B cell (primary cell): ENCODE measurements around the gene TSPO. TPM values are rescaled to one million over a fixed set of nuclear protein-coding genes. Genes with fewer than 3 reads are reported as not detected.

Experiments used
- ATAC-seq: fragments of 200-7000 bp; cut with Tn5 transposase; one replicate; pipeline ENCODE4 v1.10.0; 2021; ENCODE audit warnings: low read depth, mild to moderate bottlenecking, moderate number of reproducible peaks, moderate library complexity
- CTCF ChIA-PET: fragments of 350-600 bp; sonication (Branson Sonifier 250); formaldehyde crosslinking; loops from one replicate; lab custom pipeline; 2021; ENCODE audit warnings: antibody characterized with exemption, inconsistent platforms; lab: Charles Lee
- POLR2A ChIA-PET: fragments of 350-600 bp; sonication (Branson Sonifier 250); formaldehyde crosslinking; loops from one replicate; lab custom pipeline; 2021; ENCODE audit warnings: antibody characterized with exemption; lab: Charles Lee
- DNase-seq: peaks from one replicate; pipeline ENCODE4 v3.0.0; 2013
- H2AFZ ChIP-seq: 2 replicates; pipeline ENCODE4 v1.6.1; 2012; ENCODE audit warnings: mild to moderate bottlenecking, low read depth, low read length; ENCODE audit not compliant: insufficient read depth, poor library complexity, severe bottlenecking
- H3K27ac ChIP-seq, 2 donors: 1 replicate in 1 of 2; 2 replicates in 1 of 2; pipeline ENCODE4 v1.5.1; 2012 to 2013; ENCODE audit warnings: low read length in 2 of 2, mild to moderate bottlenecking in 2 of 2, moderate library complexity in 1 of 2
- H3K27me3 ChIP-seq, 4 experiments: fragments of 200-600 bp in 1 of 4; sonication (generic) in 1 of 4; replicated peaks in 1 of 4; 1 replicate in 2 of 4; 2 replicates in 2 of 4; pipeline versions ENCODE4 v1.6.1 to v1.7.0; 2013 to 2016; ENCODE audit warnings: low read length in 3 of 4, mild to moderate bottlenecking in 2 of 4, mixed read lengths in 1 of 4, moderate library complexity in 1 of 4; ENCODE audit not compliant: insufficient read depth in 4 of 4, control insufficient read depth in 3 of 4; ENCODE audit errors: control extremely low read depth in 1 of 4
- H3K36me3 ChIP-seq, 2 experiments: replicated peaks in 1 of 2; 1 replicate in 1 of 2; 2 replicates in 1 of 2; pipeline versions ENCODE4 v1.6.1 to v1.7.1; 2013; ENCODE audit warnings: low read length in 1 of 2; ENCODE audit not compliant: insufficient read depth in 2 of 2, control insufficient read depth in 1 of 2; ENCODE audit errors: control extremely low read depth in 1 of 2, extremely low read depth in 1 of 2
- H3K4me1 ChIP-seq, 2 donors: fragments of 200-600 bp in 1 of 2; sonication (generic) in 1 of 2; 1 replicate in 1 of 2; 2 replicates in 1 of 2; pipeline versions ENCODE4 v1.5.1 to v1.6.1; 2013 to 2017; ENCODE audit warnings: low read length in 2 of 2; ENCODE audit not compliant: control insufficient read depth in 2 of 2, insufficient read depth in 2 of 2
- H3K4me2 ChIP-seq: replicated peaks from 2 replicates; pipeline ENCODE3; 2012; ENCODE audit warnings: mild to moderate bottlenecking, low read depth, low read length; ENCODE audit not compliant: poor library complexity, severe bottlenecking
- H3K4me3 ChIP-seq, 5 experiments: fragments of 200-600 bp in 1 of 5; sonication (generic) in 1 of 5; 1 replicate in 3 of 5; 2 replicates in 2 of 5; pipeline versions ENCODE4 v1.5.1 to v1.7.0; 2011 to 2016; ENCODE audit warnings: low read length in 4 of 5, mild to moderate bottlenecking in 4 of 5, low read depth in 2 of 5, control low read depth in 1 of 5, moderate library complexity in 1 of 5; ENCODE audit not compliant: insufficient read depth in 1 of 5; ENCODE audit errors: control extremely low read depth in 1 of 5, extremely low read depth in 1 of 5
- H3K79me2 ChIP-seq: fragments of 200-600 bp; sonication (generic); one replicate; pipeline ENCODE4 v1.6.0; 2016; ENCODE audit warnings: low read length; ENCODE audit not compliant: control insufficient read depth, insufficient read depth
- H3K9ac ChIP-seq: fragments of 200-600 bp; sonication (generic); 2 replicates; pipeline ENCODE4 v1.6.1; 2017; ENCODE audit warnings: mild to moderate bottlenecking, low read length, moderate library complexity
- H3K9me3 ChIP-seq, 3 donors: one replicate each; pipeline versions ENCODE4 v1.6.1 to v1.7.1; 2013; ENCODE audit warnings: low read length in 2 of 3; ENCODE audit not compliant: control insufficient read depth in 2 of 3, insufficient read depth in 1 of 3; ENCODE audit errors: control extremely low read depth in 1 of 3
- H4K20me1 ChIP-seq: 2 replicates; pipeline ENCODE4 v1.6.0; 2012; ENCODE audit warnings: mild to moderate bottlenecking, low read length; ENCODE audit not compliant: insufficient read depth, control insufficient read depth, poor library complexity, severe bottlenecking
- H3K27ac Mint-ChIP-seq: one replicate; pipeline ENCODE4 v1.8.0; 2021; ENCODE audit warnings: mixed read lengths
- H3K27me3 Mint-ChIP-seq: one replicate; pipeline ENCODE4 v1.8.0; 2021; ENCODE audit warnings: mixed read lengths
- H3K4me1 Mint-ChIP-seq: one replicate; pipeline ENCODE4 v1.8.0; 2021; ENCODE audit warnings: mixed read lengths
- H3K4me3 Mint-ChIP-seq: one replicate; pipeline ENCODE4 v1.8.0; 2021; ENCODE audit warnings: mixed read lengths
- H3K9me3 Mint-ChIP-seq: one replicate; pipeline ENCODE4 v1.8.0; 2022; ENCODE audit warnings: mixed read lengths; ENCODE audit not compliant: insufficient read depth
- EZH2 ChIP-seq: IDR thresholded peaks from 2 replicates; pipeline ENCODE4 v1.6.1; 2012; ENCODE audit warnings: borderline replicate concordance, low read depth, mild to moderate bottlenecking, moderate library complexity, low read length; ENCODE audit not compliant: insufficient read depth, poor library complexity, severe bottlenecking
- WGBS: methylation state at CpG from one replicate; pipeline ENCODE4 v1.1.5; 2013; ENCODE audit warnings: missing lambda C conversion rate; ENCODE audit not compliant: insufficient coverage; 5-methylcytosine and 5-hydroxymethylcytosine counted together
- intact Hi-C: fragments of 100-400 bp; cut with micrococcal nuclease; formaldehyde crosslinking; loops from one replicate; pipeline ENCODE4 v1.10.0; 2022
- polyA plus RNA-seq: library from polyadenylated mRNA; depleted of rRNA; stranded (reverse); fragments of >200 nt; gene quantifications from 2 replicates; pipeline ENCODE4 v1.2.3, GENCODE V29; 2012
- total RNA-seq, 2 donors: library from RNA; stranded (reverse); fragments of 120-200 nt in 1 of 2; gene quantifications; 1 replicate in 1 of 2; 2 replicates in 1 of 2; pipeline versions ENCODE4 v1.2.3 to v1.2.4, GENCODE V29; 2013 to 2022
- TF ChIP-seq, protein P1 (sequence below): fragments of 200-600 bp; IDR thresholded peaks from one replicate; pipeline ENCODE4 v1.8.0; 2022; ENCODE audit warnings: antibody characterized with exemption, mild to moderate bottlenecking

TSPO gene
- total and polyA plus RNA-seq, 2 donors (not counting 1 experiment from before 2014, with no cell fraction given): 54.9 to 94.2 TPM

DNA sequence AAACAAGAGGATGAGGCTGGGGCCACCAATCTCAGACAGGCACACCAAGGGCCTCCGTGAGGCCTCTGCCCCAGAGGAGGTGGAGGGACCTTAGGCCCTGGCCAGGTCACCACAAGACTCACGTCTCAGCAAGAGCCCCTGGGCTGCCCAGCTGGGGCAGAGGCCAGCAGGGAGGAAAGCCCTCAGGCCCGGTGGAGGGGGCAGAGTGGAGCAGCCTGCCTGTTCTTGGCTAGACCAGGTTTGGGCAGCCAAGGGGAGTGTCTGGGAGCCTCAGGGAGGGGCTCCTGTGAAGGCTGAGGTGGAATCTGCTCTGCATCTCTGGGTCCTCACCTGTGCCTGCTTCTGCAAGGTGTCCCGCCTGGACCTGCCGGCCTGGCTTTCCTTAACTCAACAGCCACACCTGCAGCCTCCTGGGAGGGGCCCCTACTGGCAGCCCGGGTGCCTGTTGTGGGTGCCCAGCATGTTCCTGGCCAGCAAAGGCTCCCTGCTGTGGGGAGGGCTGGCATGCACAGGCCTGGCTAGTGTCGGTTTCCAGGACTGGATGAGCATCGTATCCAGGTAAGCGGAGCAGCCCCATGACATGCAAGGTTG, 23.7 kb downstream of the TSPO start:
- TF ChIP-seq, protein P1, sequence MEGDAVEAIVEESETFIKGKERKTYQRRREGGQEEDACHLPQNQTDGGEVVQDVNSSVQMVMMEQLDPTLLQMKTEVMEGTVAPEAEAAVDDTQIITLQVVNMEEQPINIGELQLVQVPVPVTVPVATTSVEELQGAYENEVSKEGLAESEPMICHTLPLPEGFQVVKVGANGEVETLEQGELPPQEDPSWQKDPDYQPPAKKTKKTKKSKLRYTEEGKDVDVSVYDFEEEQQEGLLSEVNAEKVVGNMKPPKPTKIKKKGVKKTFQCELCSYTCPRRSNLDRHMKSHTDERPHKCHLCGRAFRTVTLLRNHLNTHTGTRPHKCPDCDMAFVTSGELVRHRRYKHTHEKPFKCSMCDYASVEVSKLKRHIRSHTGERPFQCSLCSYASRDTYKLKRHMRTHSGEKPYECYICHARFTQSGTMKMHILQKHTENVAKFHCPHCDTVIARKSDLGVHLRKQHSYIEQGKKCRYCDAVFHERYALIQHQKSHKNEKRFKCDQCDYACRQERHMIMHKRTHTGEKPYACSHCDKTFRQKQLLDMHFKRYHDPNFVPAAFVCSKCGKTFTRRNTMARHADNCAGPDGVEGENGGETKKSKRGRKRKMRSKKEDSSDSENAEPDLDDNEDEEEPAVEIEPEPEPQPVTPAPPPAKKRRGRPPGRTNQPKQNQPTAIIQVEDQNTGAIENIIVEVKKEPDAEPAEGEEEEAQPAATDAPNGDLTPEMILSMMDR: no peak
- no peak for TF ChIP-seq EZH2
- Histone ChIP-seq H3K4me2 (no peak overlapping the region), H3K36me3 (peaks cover 0 to 50% of the 10 kb centered on the region in 2 experiments), H3K9ac (no peak overlapping the region), H3K27me3 (no peaks in the 10 kb centered on the region), H2AFZ (no peak overlapping the region), H3K79me2 (peaks cover under 1% of the 10 kb centered on the region), H4K20me1 (no peaks in the 10 kb centered on the region), H3K27ac (no peak overlapping the region), H3K4me3 (no peak overlapping the region), H3K4me1 (no peaks in the 10 kb centered on the region), H3K9me3 (no peaks in the 10 kb centered on the region)
- CTCF ChIA-PET: no interaction called here
- ATAC-seq (no peak), DNase-seq (no peak)
- Mint-ChIP-seq H3K4me3 (no peak overlapping the region), H3K9me3 (no peaks in the 10 kb centered on the region), H3K27ac (no peak overlapping the region), H3K4me1 (no peaks in the 10 kb centered on the region), H3K27me3 (no peaks in the 10 kb centered on the region)
- intact Hi-C loops: no loop called here
- POLR2A ChIA-PET: interaction anchor here (0.5 kb wide), 1 partner anchor 28 kb away, joined by 5 read pairs; no protein-coding TSS in a partner anchor
- 91% methylated on average over 9 of the region's 9 CpGs for WGBS

DNA sequence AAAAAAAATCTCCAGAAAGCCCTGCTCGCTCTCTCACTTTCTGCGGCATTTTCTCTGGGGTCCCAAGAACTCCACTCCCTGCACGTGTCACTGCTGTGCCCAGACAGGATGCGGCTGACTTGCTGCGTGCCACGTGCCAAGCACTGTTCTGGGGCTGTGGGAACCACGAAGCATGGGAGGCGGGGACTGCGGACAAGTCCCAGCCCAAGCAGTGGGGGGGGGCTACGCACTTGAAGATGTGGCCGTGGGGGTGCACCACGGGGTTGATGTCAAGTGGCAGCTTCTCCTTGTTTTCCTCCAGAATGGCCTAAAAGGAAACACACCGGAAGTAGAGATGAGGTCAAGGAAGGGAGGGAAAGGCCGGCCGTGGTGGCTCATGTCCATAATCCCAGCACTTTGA, 24.7 kb downstream of the TSPO start:
- Mint-ChIP-seq H3K4me3 (no peak overlapping the region), H3K27me3 (no peaks in the 10 kb centered on the region), H3K9me3 (no peaks in the 10 kb centered on the region), H3K27ac (no peak overlapping the region), H3K4me1 (no peaks in the 10 kb centered on the region)
- Histone ChIP-seq H3K9ac (no peak overlapping the region), H3K4me2 (no peak overlapping the region), H3K4me1 (no peaks in the 10 kb centered on the region), H2AFZ (no peak overlapping the region), H4K20me1 (no peaks in the 10 kb centered on the region), H3K27ac (no peak overlapping the region), H3K79me2 (peaks cover 10% of the 10 kb centered on the region), H3K9me3 (no peaks in the 10 kb centered on the region), H3K27me3 (no peaks in the 10 kb centered on the region), H3K4me3 (no peak overlapping the region), H3K36me3 (peaks cover 0 to 50% of the 10 kb centered on the region in 2 experiments)
- ChIA-PET CTCF (no interaction called here), POLR2A (interaction anchor here (0.7 kb wide), 1 partner anchor 37 kb away, joined by 5 read pairs; no protein-coding TSS in a partner anchor)
- TF ChIP-seq EZH2: no peak
- TF ChIP-seq, protein P1: no peak
- 81% methylated on average over 13 of the region's 15 CpGs for WGBS
- intact Hi-C loops: no loop called here
- DNase-seq (no peak), ATAC-seq (no peak)
